Measurements from ENCODE around the gene NKPD1.
A peak's percentile ranks its signal among the peaks of the same experiment; 100 is the strongest.

The NKPD1 gene

DNA sequence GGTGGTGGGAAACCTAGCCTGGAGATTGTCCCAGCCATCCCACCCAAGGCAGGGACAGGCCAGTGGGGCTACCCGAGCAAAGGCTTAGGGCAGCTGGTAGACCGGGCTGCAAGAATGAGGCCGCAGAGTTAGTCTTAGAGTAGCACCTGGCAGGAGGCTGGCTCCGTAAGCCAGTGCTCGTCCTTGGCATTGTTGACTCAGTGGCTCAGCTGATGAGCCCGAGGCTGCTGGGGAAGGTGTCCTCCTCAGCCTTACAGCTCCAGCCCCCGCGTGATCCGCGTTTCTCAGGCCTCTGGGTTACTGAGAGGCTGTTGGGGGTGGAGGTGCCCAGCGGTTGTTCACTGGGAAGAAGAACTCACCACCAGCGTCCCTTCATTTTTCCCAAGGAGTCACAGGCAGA is 43.1 kb downstream of the NKPD1 start:
- DNase-seq (ENCODE audit: low read depth in 2 of 2) = no peak

- peak; percentile 37 to 41 for DNase-seq (ENCODE audit: low read depth in 2 of 2)
Observed at GRCh38 chr19:45117167-45117594, 43.6 kb downstream of the NKPD1 start.

DNA sequence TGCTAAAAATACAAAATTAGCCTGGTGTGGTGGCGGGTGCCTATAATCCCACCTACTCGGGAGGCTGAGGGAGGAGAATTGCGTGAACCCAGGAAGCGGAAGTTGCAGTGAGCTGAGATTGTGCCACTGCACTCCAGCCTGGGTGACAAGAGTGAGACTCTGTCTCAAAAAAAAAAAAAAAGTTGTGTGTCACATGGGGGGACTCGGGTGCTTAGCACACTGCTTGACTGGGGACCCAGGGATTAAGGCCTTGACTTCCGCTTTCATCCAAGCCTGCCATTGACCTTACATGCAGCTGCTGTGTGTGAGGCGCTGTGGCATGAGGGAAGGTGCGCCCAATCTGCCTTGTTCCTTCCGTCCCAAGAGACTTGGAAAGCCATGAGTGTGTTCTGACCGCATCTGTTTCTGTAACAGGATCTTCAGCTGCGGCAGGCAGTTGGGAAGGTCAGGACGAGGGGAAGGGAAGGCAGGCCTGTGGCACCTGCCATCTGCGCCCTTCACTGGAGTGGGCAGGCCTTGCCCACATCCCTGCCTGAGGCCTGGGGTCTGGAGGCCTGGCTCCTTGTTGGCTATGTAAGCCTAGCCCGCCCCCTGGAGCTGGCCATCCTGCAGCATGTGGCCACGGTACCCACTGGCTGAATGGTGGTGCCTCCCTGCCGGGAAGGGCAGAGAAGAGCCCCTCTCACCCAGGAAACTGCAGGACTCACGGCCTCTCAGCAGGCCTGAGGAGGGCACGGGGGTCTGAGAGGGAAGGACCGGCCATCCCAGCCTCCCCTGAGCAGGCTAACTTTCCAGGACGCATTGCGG is 44.8 kb downstream of the NKPD1 start:
- DNase-seq (ENCODE audit: low read depth in 2 of 2) = no peak

DNA sequence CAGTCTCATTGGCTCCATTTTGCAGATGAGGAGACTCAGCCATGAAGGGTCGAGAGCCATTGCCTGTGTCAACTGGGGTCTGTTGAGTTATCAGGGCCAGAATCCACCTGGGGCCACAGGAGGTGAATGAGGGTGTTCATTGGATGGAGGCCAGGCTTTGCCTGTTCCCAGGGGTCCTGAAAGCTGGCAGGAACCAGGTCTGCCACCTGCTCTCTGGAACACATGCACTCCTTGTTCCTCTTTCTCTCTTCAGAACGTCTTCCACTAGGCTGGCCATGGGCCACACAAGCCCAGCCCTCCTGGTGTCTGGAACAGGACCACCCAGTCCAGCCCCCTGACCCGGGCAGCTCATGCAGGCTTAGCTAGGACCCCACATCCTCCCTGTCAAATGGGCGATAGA is 46.7 kb downstream of the NKPD1 start:
- DNase-seq (ENCODE audit: low read depth in 2 of 2) = no peak

DNA sequence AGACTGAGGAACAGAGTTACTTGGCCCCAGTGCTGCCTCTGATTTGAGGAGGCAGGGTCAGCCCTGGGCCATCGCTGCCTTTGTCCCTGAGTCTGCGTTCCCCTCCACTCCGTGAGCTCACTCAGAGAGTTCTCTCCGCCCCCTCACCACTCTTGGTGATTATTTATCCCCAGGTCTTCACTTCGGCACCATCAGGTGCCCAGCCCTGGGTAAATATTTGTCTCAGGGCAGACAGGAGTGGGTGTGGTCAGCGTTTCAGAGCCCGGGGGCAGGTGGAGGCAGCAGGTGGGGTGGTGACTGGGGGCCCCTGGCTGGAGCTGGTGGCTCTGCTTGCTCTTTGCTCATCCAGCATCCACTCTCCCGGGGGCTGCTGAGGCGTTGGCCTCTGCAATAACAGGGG is 47.2 kb downstream of the NKPD1 start:
- DNase-seq (ENCODE audit: low read depth in 2 of 2) = no peak

DNA sequence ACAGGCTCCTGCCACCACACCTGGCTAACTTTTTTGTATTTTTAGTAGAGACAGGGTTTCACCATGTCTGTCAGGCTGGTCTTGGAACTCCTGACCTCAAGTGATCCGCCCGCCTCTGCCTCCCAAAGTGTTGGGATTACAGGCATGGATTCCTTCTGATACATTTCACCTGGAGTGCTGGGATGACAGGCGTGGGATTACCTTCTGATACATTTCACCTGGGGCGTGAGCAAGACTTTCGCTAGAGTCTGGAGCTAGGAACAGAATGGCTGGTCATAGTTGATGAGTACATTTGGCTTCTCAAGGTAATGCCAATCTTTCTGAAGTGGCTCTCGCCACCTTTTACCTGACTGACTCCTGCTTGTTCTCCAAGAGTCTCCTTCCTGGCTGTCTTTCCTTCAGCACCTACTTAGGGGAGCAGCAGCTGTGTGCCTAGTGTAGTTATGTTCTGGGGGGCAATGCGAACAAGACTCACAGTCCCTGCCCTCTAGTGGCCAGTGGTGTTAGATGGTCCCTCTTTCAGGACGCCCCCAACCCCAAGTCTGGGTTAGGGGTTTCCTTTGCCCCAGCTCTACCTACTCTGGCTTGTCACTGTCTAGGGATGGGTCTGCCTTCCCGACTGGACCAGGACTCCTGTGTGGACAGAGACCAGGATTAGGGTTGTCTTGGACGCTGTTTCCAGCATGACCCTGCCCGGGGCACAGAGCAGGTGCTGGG is 48.5 kb downstream of the NKPD1 start:
- DNase-seq (ENCODE audit: low read depth in 2 of 2) = no peak
